ENCODE results near the gene STX18.

Gene STX18

GRCh38 chr4:4541661-4542570, at the start of gene STX18:
STX18 (minus strand) TSS chr4:4542048; CDS start chr4:4541964, 84 bp downstream.
- TF ChIP-seq GATA2 (IDR thresholded peaks at IDR 0.05; ENCODE audit: low read depth, low read length) (no peak), GATA3 (IDR thresholded peaks at IDR 0.05; ENCODE audit: low read depth, low read length) (no peak)

DNA sequence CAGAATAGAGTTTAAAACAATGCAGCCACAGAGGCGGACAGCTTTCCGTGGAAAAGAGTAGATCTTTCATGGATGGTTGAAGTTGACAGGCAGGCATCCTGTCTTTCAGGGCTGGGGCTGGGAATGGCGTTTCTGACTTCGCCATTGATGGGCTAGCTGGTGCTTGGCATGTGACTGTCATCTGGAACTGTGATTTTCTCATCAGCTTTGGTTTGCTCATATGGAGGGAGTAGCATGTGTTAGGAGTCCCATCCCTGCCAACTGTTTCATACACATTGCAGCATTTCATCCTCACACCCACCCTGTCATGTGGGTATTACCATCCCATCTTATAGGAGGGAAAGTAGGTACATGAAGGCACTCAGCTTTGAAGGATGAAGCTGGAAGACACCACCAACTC, 49.2 kb upstream of the STX18 start:
- TF ChIP-seq GATA2 (IDR thresholded peaks at IDR 0.05; ENCODE audit: low read depth, low read length), result no peak
- TF ChIP-seq GATA3 (IDR thresholded peaks at IDR 0.05; ENCODE audit: low read depth, low read length), result no peak

DNA sequence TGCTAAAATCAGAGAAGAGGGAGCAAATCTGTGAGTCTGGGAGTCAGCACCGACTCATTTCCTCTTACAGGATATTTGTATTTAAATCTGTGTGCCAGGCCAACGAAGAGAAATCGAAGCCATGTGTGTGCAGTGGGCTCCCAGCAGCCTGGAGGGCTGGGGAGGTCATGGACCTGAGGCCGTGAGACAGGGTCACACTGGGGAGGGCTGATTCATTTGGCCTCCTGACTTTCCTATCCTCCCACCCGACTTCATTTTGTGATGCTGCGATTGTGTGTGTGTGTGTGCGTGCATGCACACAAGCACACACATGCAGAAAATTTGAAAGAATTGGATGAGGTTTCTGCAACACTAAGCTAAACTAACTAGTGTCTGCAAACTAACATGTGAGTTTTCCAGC, 48.7 kb upstream of the STX18 start:
- TF ChIP-seq GATA3 (IDR thresholded peaks at IDR 0.05; ENCODE audit: low read depth, low read length) (no peak), GATA2 (IDR thresholded peaks at IDR 0.05; ENCODE audit: low read depth, low read length) (no peak)

DNA sequence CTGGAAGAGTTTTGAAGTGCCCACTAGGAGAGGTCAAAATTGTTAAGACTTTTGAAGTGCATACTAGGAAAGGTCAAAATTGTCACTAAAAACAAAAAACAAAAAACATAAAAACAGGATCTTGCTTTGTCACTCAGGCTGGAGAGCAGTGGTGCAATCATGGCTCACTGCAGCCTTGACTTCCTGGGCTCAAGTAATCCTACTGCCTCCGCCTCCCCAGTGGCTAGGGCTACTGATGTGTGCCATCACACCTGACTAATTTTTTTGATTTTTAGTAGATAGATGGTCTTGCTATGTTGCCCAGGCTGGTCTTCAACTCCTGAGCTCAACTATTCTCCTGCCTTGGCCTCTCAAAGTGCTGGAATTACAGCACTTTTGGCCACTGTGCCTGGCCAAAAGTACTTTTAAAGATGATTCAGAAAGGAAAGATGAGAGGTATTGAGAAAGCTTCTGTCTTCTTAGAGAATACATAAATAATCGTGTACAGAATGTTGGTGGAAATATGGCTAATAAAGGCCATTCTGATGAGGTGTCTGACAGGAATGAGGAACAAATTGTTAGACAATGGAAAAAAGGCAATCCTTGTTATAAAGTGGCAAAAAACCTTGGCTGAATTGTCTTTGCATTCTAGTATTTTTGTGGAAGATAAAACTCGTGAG, 43.3 kb upstream of the STX18 start:
- TF ChIP-seq GATA2 (IDR thresholded peaks at IDR 0.05; ENCODE audit: low read depth, low read length), result no peak
- TF ChIP-seq GATA3 (IDR thresholded peaks at IDR 0.05; ENCODE audit: low read depth, low read length), result no peak

DNA sequence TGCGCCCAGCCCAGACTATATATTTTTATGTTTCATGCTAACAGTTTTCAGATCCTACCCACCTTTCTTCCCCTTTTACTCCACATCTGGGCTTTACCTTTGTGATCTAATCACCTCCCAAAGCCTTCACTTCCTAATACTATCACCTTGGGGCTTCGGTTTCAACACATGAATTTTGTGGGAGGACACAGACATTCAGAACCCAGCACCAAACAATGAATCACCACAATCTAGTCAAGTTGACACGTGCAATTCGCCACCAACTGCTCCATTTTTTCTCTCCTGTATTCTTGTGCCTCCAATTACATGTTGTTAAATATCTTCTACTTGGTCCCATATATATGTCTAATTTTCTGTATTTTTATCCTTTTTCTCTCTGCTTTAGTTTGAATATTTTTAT, 41.8 kb upstream of the STX18 start:
- TF ChIP-seq GATA3 (IDR thresholded peaks at IDR 0.05; ENCODE audit: low read depth, low read length) (no peak), GATA2 (IDR thresholded peaks at IDR 0.05; ENCODE audit: low read depth, low read length) (no peak)

GRCh38 chr4:4582653-4583052, 40.8 kb upstream of the STX18 start:
- TF ChIP-seq GATA2 (IDR thresholded peaks at IDR 0.05; ENCODE audit: low read depth, low read length), result no peak
- no peak for TF ChIP-seq GATA3 (IDR thresholded peaks at IDR 0.05; ENCODE audit: low read depth, low read length)

- TF ChIP-seq GATA2 (IDR thresholded peaks at IDR 0.05; ENCODE audit: low read depth, low read length) (no peak), GATA3 (IDR thresholded peaks at IDR 0.05; ENCODE audit: low read depth, low read length) (no peak)
Observed at GRCh38 chr4:4580494-4580893, 38.6 kb upstream of the STX18 start.

DNA sequence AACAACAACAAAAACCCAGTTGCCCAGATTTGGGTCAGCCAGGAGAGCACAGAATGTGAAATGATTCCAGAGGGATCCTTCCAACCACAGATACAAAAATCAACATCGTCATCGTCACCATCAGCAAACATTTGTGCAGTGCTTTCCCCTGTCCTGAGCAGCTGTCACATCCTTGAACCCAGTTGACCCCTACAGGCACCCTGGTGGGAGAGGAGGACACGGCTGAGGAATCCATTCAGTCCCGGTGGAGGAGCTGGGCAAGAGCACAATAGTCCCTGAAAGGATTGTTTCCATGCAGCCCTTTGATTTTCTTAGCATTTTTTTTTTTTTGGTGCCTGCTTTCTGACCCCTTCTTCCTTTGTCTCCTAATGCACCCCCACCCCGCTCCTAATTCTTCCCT, 37.1 kb upstream of the STX18 start:
- TF ChIP-seq GATA2 (IDR thresholded peaks at IDR 0.05; ENCODE audit: low read depth, low read length) (no peak), GATA3 (IDR thresholded peaks at IDR 0.05; ENCODE audit: low read depth, low read length) (no peak)

DNA sequence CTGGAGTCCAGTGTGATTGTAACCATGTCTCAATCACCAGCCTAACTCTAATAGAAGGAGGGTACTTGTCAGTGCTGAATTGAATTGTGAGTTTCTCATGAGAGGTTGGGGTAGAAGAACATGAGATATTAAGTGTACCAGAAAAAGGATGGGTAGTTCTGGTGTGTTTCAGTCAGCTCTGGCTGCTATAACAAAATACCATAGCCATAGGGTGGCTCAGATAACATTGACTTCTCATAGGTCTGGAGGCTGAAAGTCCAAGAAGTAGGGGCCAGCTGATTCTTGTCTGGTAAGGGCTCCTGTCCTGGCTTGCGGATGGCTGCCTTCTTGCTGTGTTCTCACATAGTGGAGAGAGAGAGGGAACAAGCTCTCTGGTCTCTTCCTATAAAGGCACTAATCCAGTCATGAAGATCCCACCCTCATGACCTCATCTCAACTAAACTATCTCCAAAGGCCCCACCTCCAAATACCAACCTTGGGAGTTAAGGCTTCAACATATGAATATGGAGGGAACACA, 35.6 kb upstream of the STX18 start:
- TF ChIP-seq GATA3 (IDR thresholded peaks at IDR 0.05; ENCODE audit: low read depth, low read length), result no peak
- TF ChIP-seq GATA2 (IDR thresholded peaks at IDR 0.05; ENCODE audit: low read depth, low read length), result no peak

DNA sequence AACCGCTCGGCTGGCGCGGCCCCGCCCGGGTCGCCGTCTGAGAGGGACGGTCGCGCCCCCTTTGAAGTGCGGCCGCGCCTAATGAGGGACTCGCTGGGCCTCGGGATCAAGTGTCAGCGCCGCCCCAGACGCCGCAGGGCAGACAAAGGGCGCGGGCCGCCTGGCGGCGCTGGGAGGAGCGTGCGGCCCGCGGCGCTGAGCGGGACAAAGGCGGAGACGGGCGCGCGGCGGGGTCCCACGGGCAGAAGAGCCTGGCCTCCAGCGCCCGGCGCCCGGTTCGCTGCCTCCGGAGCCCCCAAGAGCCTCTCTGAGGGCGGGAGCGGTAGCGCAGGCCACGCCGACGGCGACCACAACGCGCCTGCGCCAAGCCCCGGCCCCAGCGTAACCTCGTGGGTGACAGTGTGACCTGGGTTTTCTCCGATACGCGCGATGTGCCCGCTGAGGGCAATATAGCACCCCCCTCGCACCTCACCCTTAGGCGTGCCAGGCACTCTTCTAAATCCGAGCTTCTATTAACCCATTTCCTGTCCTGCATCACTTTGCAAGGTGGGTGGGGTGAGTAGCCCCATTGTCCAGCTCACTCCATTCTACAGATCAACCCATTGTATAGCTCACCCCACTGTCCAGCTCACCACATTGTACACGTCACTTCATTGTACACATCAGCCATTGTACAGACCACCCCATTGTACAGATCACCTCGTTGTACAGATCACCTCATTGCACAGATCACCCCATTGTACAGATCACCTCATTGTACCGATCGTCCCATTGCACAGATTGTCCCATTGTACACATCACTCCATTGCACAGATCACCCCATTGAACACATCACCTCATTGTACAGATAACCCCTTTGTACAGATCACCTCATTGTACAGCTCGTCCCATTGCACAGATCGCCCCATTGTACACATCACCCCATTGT, 33.7 kb upstream of the STX18 start:
- no peak for TF ChIP-seq GATA3 (IDR thresholded peaks at IDR 0.05; ENCODE audit: low read depth, low read length)
- TF ChIP-seq GATA2 (IDR thresholded peaks at IDR 0.05; ENCODE audit: low read depth, low read length), result no peak

GRCh38 chr4:4574792-4575191, 32.9 kb upstream of the STX18 start:
- TF ChIP-seq GATA3 (IDR thresholded peaks at IDR 0.05; ENCODE audit: low read depth, low read length) (no peak), GATA2 (IDR thresholded peaks at IDR 0.05; ENCODE audit: low read depth, low read length) (no peak)

GRCh38 chr4:4574052-4574451, 32.2 kb upstream of the STX18 start:
- no peak for TF ChIP-seq GATA2 (IDR thresholded peaks at IDR 0.05; ENCODE audit: low read depth, low read length)
- no peak for TF ChIP-seq GATA3 (IDR thresholded peaks at IDR 0.05; ENCODE audit: low read depth, low read length)

DNA sequence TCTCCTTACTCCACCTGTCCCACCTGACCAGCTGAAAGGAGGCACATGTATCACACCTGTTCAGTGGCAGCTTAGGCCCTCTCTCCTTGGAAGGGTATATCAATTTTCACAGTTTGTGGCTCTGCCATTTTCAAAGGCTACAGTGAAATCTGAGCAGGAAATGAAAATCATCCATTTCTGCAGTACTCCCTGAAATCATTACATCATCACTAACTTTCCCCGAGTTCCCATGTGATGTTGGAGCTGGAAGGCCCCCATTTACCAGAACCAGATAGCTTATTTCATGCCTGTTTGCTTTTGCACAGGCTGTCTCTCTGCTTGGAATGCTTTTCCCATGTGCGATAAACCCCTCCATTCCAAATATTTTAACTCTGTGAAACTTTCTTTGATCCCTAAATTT, 31.0 kb upstream of the STX18 start:
- TF ChIP-seq GATA3 (IDR thresholded peaks at IDR 0.05; ENCODE audit: low read depth, low read length) (no peak), GATA2 (IDR thresholded peaks at IDR 0.05; ENCODE audit: low read depth, low read length) (no peak)

All from SH-SY5Y (cell line).